ENCODE data around the gene MTREX. TPM values are rescaled to one million over a fixed set of nuclear protein-coding genes. Genes with fewer than 3 reads are reported as not detected.

The MTREX gene
- total and polyA plus RNA-seq, 2 of the 8 experiments (the other 6 are each of a cell fraction or from before 2014, with no cell fraction given) = 16.0 to 130 TPM

- no peak for TF ChIP-seq PHF8 (conservative IDR thresholded peaks at IDR 0.05; ENCODE audit: low read depth, low read length)
Observed at GRCh38 chr5:55456216-55456895, 148.6 kb downstream of the MTREX start (continued).
